DOHH2 (cell line): ENCODE results near the gene BCO2.

ENCODE experiments used
- H3F3A ChIP-seq: fragments of 200-600 bp; sonication (generic), shearing (Covaris generic); 2 replicates; pipeline ENCODE4 v1.6.0; 2016; ENCODE audit warnings: antibody characterized with exemption, mild to moderate bottlenecking; ENCODE audit not compliant: control insufficient read depth, insufficient read depth
- H3K27ac ChIP-seq: fragments of 200-600 bp; sonication (generic); 2 replicates; pipeline ENCODE4 v1.5.1; 2014; ENCODE audit warnings: low read depth, mild to moderate bottlenecking, low read length, moderate library complexity
- H3K27me3 ChIP-seq: fragments of 200-600 bp; sonication (generic); 2 replicates; pipeline ENCODE4 v1.6.1; 2014; ENCODE audit warnings: mild to moderate bottlenecking, low read length, mixed read lengths; ENCODE audit not compliant: control insufficient read depth
- H3K36me3 ChIP-seq: fragments of 200-600 bp; sonication (generic); 2 replicates; pipeline ENCODE4 v1.6.1; 2014; ENCODE audit warnings: mild to moderate bottlenecking, low read length, moderate library complexity, mixed read lengths; ENCODE audit not compliant: control insufficient read depth
- H3K4me1 ChIP-seq: fragments of 200-600 bp; sonication (generic); 2 replicates; pipeline ENCODE4 v1.6.1; 2014; ENCODE audit warnings: mild to moderate bottlenecking, low read length, mixed read lengths; ENCODE audit not compliant: control insufficient read depth
- H3K4me2 ChIP-seq: fragments of 200-600 bp; sonication (generic); 2 replicates; pipeline ENCODE4 v1.6.0; 2014; ENCODE audit warnings: mild to moderate bottlenecking, low read length, moderate library complexity
- H3K4me3 ChIP-seq: fragments of 200-600 bp; sonication (generic); 2 replicates; pipeline ENCODE4 v1.5.1; 2014; ENCODE audit warnings: mild to moderate bottlenecking, low read length, mixed read lengths
- H3K79me2 ChIP-seq: fragments of 200-600 bp; sonication (generic); 2 replicates; pipeline ENCODE4 v1.6.1; 2014; ENCODE audit warnings: mild to moderate bottlenecking, low read length, mixed read lengths; ENCODE audit not compliant: control insufficient read depth
- H3K9me2 ChIP-seq: fragments of 200-600 bp; sonication (generic); replicated peaks from 2 replicates; pipeline ENCODE4 v1.6.1; 2014; ENCODE audit warnings: mild to moderate bottlenecking, low read length, mixed read lengths; ENCODE audit not compliant: control insufficient read depth
- H3K9me3 ChIP-seq: fragments of 200-600 bp; sonication (generic); 2 replicates; pipeline ENCODE4 v1.6.1; 2014; ENCODE audit warnings: antibody characterized with exemption, low read length, mixed read lengths; ENCODE audit not compliant: control insufficient read depth, insufficient read depth
- H4K20me1 ChIP-seq: fragments of 200-600 bp; sonication (generic); 2 replicates; pipeline ENCODE4 v1.6.0; 2014; ENCODE audit warnings: low read depth, mild to moderate bottlenecking, antibody characterized with exemption, low read length, moderate library complexity; ENCODE audit not compliant: control insufficient read depth, insufficient read depth
- EZH2phosphoT487 ChIP-seq: fragments of 200-600 bp; sonication (generic); IDR thresholded peaks from 2 replicates; pipeline ENCODE4 v1.6.1; 2017; ENCODE audit warnings: borderline replicate concordance, mild to moderate bottlenecking, antibody characterized with exemption, low read length, moderate library complexity, mixed read lengths
- TF ChIP-seq, protein P1 (sequence below): fragments of 200-600 bp; sonication (generic); IDR thresholded peaks from one replicate; pipeline ENCODE4 v1.5.1; 2014; ENCODE audit warnings: antibody characterized with exemption, mild to moderate bottlenecking, low read depth, low read length; ENCODE audit not compliant: poor library complexity, severe bottlenecking

The BCO2 gene

GRCh38 chr11:112210890-112211289 is 35.6 kb downstream of the BCO2 start:
- Histone ChIP-seq H3F3A (no peaks in the 10 kb centered on the region), H3K79me2 (no peaks in the 10 kb centered on the region), H3K27ac (no peak overlapping the region), H3K27me3 (peaks cover 29% of the 10 kb centered on the region), H3K36me3 (no peaks in the 10 kb centered on the region), H4K20me1 (no peaks in the 10 kb centered on the region), H3K4me2 (no peak overlapping the region), H3K9me2 (no peaks in the 10 kb centered on the region), H3K9me3 (no peaks in the 10 kb centered on the region), H3K4me3 (no peak overlapping the region), H3K4me1 (no peaks in the 10 kb centered on the region)
- TF ChIP-seq EZH2phosphoT487: no peak
- TF ChIP-seq, protein P1, sequence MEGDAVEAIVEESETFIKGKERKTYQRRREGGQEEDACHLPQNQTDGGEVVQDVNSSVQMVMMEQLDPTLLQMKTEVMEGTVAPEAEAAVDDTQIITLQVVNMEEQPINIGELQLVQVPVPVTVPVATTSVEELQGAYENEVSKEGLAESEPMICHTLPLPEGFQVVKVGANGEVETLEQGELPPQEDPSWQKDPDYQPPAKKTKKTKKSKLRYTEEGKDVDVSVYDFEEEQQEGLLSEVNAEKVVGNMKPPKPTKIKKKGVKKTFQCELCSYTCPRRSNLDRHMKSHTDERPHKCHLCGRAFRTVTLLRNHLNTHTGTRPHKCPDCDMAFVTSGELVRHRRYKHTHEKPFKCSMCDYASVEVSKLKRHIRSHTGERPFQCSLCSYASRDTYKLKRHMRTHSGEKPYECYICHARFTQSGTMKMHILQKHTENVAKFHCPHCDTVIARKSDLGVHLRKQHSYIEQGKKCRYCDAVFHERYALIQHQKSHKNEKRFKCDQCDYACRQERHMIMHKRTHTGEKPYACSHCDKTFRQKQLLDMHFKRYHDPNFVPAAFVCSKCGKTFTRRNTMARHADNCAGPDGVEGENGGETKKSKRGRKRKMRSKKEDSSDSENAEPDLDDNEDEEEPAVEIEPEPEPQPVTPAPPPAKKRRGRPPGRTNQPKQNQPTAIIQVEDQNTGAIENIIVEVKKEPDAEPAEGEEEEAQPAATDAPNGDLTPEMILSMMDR: no peak

DNA sequence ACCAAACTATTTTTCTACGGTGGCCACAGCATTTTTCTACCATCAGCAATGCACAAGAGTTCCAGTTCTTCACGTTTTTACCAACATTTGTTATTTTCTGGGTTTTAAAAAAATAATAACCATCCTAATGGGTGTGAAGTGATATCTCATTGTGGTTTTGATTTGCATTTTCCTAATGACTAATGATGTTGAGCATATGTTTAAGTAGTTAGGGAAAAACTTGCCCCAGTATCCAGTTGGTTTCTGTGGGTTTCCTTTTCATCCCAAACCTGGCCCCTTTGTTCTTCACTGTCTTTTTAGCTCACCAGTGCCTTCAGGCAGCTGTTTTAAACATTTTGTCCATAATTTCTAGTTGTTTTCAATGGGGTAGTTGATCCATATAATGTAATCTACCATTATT is 36.2 kb downstream of the BCO2 start:
- H3K27ac ChIP-seq: no peak overlapping the region
- H3K9me2 ChIP-seq: no peaks in the 10 kb centered on the region
- no peaks in the 10 kb centered on the region for H4K20me1 ChIP-seq
- H3K27me3 ChIP-seq: peaks cover 29% of the 10 kb centered on the region
- no peak overlapping the region for H3K4me3 ChIP-seq
- no peaks in the 10 kb centered on the region for H3K79me2 ChIP-seq
- H3K36me3 ChIP-seq: no peaks in the 10 kb centered on the region
- no peaks in the 10 kb centered on the region for H3K9me3 ChIP-seq
- H3F3A ChIP-seq: no peaks in the 10 kb centered on the region
- H3K4me2 ChIP-seq: no peak overlapping the region
- no peaks in the 10 kb centered on the region for H3K4me1 ChIP-seq
- TF ChIP-seq, protein P1: no peak
- TF ChIP-seq EZH2phosphoT487: no peak

GRCh38 chr11:112212290-112212689 is 37.0 kb downstream of the BCO2 start:
- no peak overlapping the region for H3K4me2 ChIP-seq
- no peaks in the 10 kb centered on the region for H3K4me1 ChIP-seq
- no peaks in the 10 kb centered on the region for H3F3A ChIP-seq
- peaks cover 29% of the 10 kb centered on the region for H3K27me3 ChIP-seq
- H3K9me2 ChIP-seq: no peaks in the 10 kb centered on the region
- TF ChIP-seq, protein P1: no peak
- TF ChIP-seq EZH2phosphoT487: no peak
- no peaks in the 10 kb centered on the region for H3K79me2 ChIP-seq
- no peak overlapping the region for H3K27ac ChIP-seq
- no peaks in the 10 kb centered on the region for H4K20me1 ChIP-seq
- H3K9me3 ChIP-seq: no peaks in the 10 kb centered on the region
- H3K4me3 ChIP-seq: no peak overlapping the region
- H3K36me3 ChIP-seq: no peaks in the 10 kb centered on the region

DNA sequence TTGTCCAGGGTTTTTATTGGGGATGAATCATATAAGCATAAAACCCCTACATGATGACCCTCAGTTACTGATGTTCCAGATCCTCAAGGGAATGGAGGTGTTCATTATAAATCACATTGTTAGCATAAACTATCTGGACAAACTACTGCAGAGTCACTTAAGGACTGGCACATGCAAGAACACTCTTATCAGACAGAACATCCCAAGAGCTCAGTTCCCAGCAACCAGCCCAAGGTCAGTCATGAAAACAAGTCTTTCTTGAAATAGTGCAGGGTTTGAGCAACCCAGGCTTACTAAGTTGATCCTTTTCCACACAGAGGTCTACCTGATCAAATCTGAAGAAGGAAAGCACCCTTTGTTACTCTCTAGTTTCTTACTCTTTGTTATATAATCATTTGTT is 37.4 kb downstream of the BCO2 start:
- no peaks in the 10 kb centered on the region for H3K9me3 ChIP-seq
- H3K27ac ChIP-seq: no peak overlapping the region
- H3K9me2 ChIP-seq: no peaks in the 10 kb centered on the region
- H3K27me3 ChIP-seq: peaks cover 26% of the 10 kb centered on the region
- no peaks in the 10 kb centered on the region for H3K36me3 ChIP-seq
- H3F3A ChIP-seq: no peaks in the 10 kb centered on the region
- no peaks in the 10 kb centered on the region for H3K4me1 ChIP-seq
- no peaks in the 10 kb centered on the region for H3K79me2 ChIP-seq
- no peaks in the 10 kb centered on the region for H4K20me1 ChIP-seq
- TF ChIP-seq, protein P1: no peak
- TF ChIP-seq EZH2phosphoT487: no peak
- H3K4me3 ChIP-seq: no peak overlapping the region
- no peak overlapping the region for H3K4me2 ChIP-seq
